Vagina (tissue), 2 donors: ENCODE results near the gene MRAS. TPM values are rescaled to one million over a fixed set of nuclear protein-coding genes. Genes with fewer than 3 reads are reported as not detected.

Experiments used
- DNase-seq, 2 donors: peaks; one replicate each; pipeline ENCODE4 v3.0.0-alpha.2; 2017; ENCODE audit errors: extremely low spot score in 2 of 2
- H3K27ac ChIP-seq: fragments of 200-600 bp; sonication (generic); one replicate; pipeline ENCODE4 v1.5.1; 2019
- H3K27me3 ChIP-seq: fragments of 200-600 bp; sonication (generic); one replicate; pipeline ENCODE4 v1.5.1; 2019
- H3K36me3 ChIP-seq, 2 donors: fragments of 200-600 bp; sonication (generic); one replicate each; pipeline ENCODE4 v1.5.1; 2017 to 2019
- H3K4me1 ChIP-seq: fragments of 200-600 bp; sonication (generic); one replicate; pipeline ENCODE4 v1.5.1; 2019
- H3K4me3 ChIP-seq, 2 donors: fragments of 200-600 bp; sonication (generic); 1 replicate in 1 of 2; 2 replicates in 1 of 2; pipeline ENCODE4 v1.5.1; 2016 to 2019
- H3K9me3 ChIP-seq: fragments of 200-600 bp; sonication (generic); one replicate; pipeline ENCODE4 v1.5.1; 2019
- CTCF ChIP-seq, 3 experiments: fragments of 450-650 bp in 2 of 3; fragments of 200-600 bp in 1 of 3; sonication (generic) in 1 of 3; IDR thresholded peaks; one replicate each; pipeline ENCODE4 v1.5.1; 2017 to 2019; ENCODE audit warnings: antibody characterized with exemption in 3 of 3, mild to moderate bottlenecking in 2 of 3, moderate library complexity in 2 of 3
- POLR2A ChIP-seq, 2 donors: fragments of 450-650 bp; IDR thresholded peaks; one replicate each; pipeline ENCODE4 v1.6.1; 2017; ENCODE audit warnings: antibody characterized with exemption in 2 of 2, mild to moderate bottlenecking in 2 of 2, moderate library complexity in 2 of 2
- POLR2AphosphoS5 ChIP-seq, 2 donors: sonication (generic); formaldehyde crosslinking; IDR thresholded peaks; one replicate each; pipeline ENCODE4 v1.9.0; 2017; ENCODE audit warnings: antibody characterized with exemption in 2 of 2, mild to moderate bottlenecking in 2 of 2, low read depth in 1 of 2; ENCODE audit not compliant: insufficient read depth in 1 of 2
- intact Hi-C: fragments of 100-400 bp; cut with DNase I; formaldehyde crosslinking; loops from one replicate; pipeline ENCODE4 v1.15.1; 2023
- total RNA-seq: library from RNA; depleted of rRNA; stranded (reverse); fragments of >200 nt; gene quantifications from one replicate; pipeline ENCODE4 v1.2.3, GENCODE V29; 2016

Gene MRAS
- total RNA-seq, 1 donor from 2014 or later = 26.8 TPM

- TF ChIP-seq POLR2A (IDR thresholded peaks at IDR 0.05) = no peak
- TF ChIP-seq POLR2AphosphoS5 (IDR thresholded peaks at IDR 0.05; ENCODE audit: insufficient read depth in 1 of 2, low read depth in 1 of 2) = no peak
- TF ChIP-seq CTCF (IDR thresholded peaks at IDR 0.05) = no peak
- no peak for DNase-seq
- Histone ChIP-seq H3K4me3 (no peak overlapping the region), H3K4me1 (peaks cover 20% of the 10 kb centered on the region), H3K36me3 (peaks cover 0 to 5% of the 10 kb centered on the region in 2 donors), H3K9me3 (no peaks in the 10 kb centered on the region), H3K27ac (no peak overlapping the region), H3K27me3 (no peaks in the 10 kb centered on the region)
- intact Hi-C loops = no loop called here
Observed at GRCh38 chr3:138383715-138384465, 35.5 kb downstream of the MRAS start.

- H3K9me3 ChIP-seq = no peaks in the 10 kb centered on the region
- no peaks in the 10 kb centered on the region for H3K27me3 ChIP-seq
- no peak overlapping the region for H3K4me3 ChIP-seq
- no peak for TF ChIP-seq POLR2A (IDR thresholded peaks at IDR 0.05)
- no peak for TF ChIP-seq POLR2AphosphoS5 (IDR thresholded peaks at IDR 0.05; ENCODE audit: insufficient read depth in 1 of 2, low read depth in 1 of 2)
- no peak for TF ChIP-seq CTCF (IDR thresholded peaks at IDR 0.05)
- H3K4me1 ChIP-seq = peaks cover 26% of the 10 kb centered on the region
- peaks cover 0 to 5% of the 10 kb centered on the region in 2 donors for H3K36me3 ChIP-seq
- DNase-seq = no peak
- H3K27ac ChIP-seq = no peak overlapping the region
- intact Hi-C loops = no loop called here
Observed at GRCh38 chr3:138384531-138384930, 36.2 kb downstream of the MRAS start.

GRCh38 chr3:138384976-138385375 lies 36.6 kb downstream of the MRAS start:
- intact Hi-C loops = loop anchor here (5.0 kb wide), 1 partner anchor 38 kb away; the partner anchor contains the start of gene MRAS
- DNase-seq = no peak
- no peaks in the 10 kb centered on the region for H3K9me3 ChIP-seq
- no peak overlapping the region for H3K27ac ChIP-seq
- peaks cover 30% of the 10 kb centered on the region for H3K4me1 ChIP-seq
- no peak overlapping the region for H3K4me3 ChIP-seq
- no peak for TF ChIP-seq POLR2AphosphoS5 (IDR thresholded peaks at IDR 0.05; ENCODE audit: insufficient read depth in 1 of 2, low read depth in 1 of 2)
- H3K27me3 ChIP-seq = no peaks in the 10 kb centered on the region
- peaks cover 0 to 5% of the 10 kb centered on the region in 2 donors for H3K36me3 ChIP-seq

DNA sequence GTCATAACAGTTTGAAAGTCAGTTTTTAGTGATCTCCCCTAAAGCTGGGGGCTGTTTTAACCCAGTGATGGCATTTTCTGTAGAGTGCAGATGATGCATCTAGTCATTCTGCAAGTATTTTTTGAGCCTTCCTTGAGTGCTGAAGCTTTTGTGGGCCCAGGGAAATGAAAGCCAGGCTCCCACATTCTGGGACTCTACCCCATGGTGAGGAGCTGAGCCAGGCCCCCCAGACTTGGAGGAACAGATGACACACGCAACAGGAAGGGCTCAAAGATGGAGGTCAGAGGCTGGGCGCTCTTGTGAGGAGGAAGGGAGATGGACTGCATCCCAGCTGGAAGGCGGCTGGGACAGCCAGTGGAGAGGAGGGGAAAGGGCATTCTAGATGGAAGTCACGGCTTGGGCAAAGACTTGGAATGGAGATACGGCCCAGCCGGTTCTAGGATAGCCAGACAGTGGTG lies 40.8 kb downstream of the MRAS start:
- no peak overlapping the region for H3K27ac ChIP-seq
- H3K4me1 ChIP-seq = peaks cover 18% of the 10 kb centered on the region
- H3K27me3 ChIP-seq = no peaks in the 10 kb centered on the region
- intact Hi-C loops = loop anchor here (5.0 kb wide), 1 partner anchor 42 kb away; the partner anchor contains the start of gene MRAS
- no peaks in the 10 kb centered on the region for H3K9me3 ChIP-seq
- TF ChIP-seq POLR2A (IDR thresholded peaks at IDR 0.05) (no peak), CTCF (IDR thresholded peaks at IDR 0.05) (no peak), POLR2AphosphoS5 (IDR thresholded peaks at IDR 0.05; ENCODE audit: insufficient read depth in 1 of 2, low read depth in 1 of 2) (no peak)
- no peak for DNase-seq
- peaks cover 0 to 5% of the 10 kb centered on the region in 2 donors for H3K36me3 ChIP-seq
- H3K4me3 ChIP-seq = no peak overlapping the region

DNA sequence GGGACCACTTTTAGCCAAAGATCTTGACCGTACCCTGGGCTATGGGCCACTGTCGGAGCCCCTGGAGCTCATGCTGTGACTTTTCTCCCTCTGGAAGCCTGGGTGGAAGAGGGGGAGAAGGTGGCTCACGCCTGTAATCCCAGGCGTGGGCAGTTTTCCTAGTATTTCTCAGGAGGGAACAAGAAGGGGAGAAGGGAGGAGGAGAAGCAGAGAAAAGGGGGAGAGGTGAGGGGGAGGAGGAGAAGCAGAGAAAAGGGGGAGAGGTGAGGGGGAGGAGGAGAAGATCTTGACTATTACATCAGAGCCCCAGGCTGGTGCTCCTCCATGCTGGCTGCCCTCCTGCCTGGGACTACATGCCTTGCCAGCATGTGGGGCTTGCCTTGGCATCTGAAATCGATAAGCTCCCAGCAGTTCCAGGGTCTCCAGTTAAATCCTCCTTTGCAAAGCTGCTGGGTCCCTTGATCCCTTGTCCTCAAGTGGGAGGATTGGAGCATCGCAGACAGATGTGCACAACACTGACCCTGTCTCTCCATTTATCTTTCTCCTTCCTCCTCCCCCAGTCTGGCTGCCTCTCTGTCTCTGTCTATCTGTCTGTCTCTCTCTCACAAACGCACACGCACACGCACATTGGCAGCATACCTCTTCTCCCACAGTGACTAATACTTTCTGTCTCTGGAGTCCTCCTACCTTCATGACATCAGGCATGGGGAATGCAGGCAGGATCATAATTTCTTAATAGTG lies 41.6 kb downstream of the MRAS start:
- Histone ChIP-seq H3K4me1 (peaks cover 18% of the 10 kb centered on the region), H3K36me3 (peaks cover 0 to 5% of the 10 kb centered on the region in 2 donors), H3K27ac (no peak overlapping the region), H3K4me3 (peak overlapping the region in 1 of 2 donors; percentile 0), H3K27me3 (no peaks in the 10 kb centered on the region), H3K9me3 (no peaks in the 10 kb centered on the region)
- no peak for TF ChIP-seq CTCF (IDR thresholded peaks at IDR 0.05)
- TF ChIP-seq POLR2AphosphoS5 (IDR thresholded peaks at IDR 0.05; ENCODE audit: insufficient read depth in 1 of 2, low read depth in 1 of 2) = no peak
- no peak for TF ChIP-seq POLR2A (IDR thresholded peaks at IDR 0.05)
- DNase-seq = no peak
- intact Hi-C loops = loop anchor here (5.0 kb wide), 1 partner anchor 43 kb away; the partner anchor contains the start of gene MRAS
